Activated CD4-positive, alpha-beta T cell treated with anti-CD3 and anti-CD28 coated beads, Interleukin-2, amount 50 U/mL, for 4 hours (primary cell): ENCODE results near the gene LPAR1.
"Not testable (repeated sequence)": the region's sequence is repeated elsewhere in the genome, so short reads cannot be mapped to it uniquely, and the experiment has no call there.

Experiments used
- DNase-seq, 2 experiments: peaks; one replicate each; pipeline ENCODE4 v3.0.0-alpha.2; 2020

The LPAR1 gene, protein sequence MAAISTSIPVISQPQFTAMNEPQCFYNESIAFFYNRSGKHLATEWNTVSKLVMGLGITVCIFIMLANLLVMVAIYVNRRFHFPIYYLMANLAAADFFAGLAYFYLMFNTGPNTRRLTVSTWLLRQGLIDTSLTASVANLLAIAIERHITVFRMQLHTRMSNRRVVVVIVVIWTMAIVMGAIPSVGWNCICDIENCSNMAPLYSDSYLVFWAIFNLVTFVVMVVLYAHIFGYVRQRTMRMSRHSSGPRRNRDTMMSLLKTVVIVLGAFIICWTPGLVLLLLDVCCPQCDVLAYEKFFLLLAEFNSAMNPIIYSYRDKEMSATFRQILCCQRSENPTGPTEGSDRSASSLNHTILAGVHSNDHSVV

DNA sequence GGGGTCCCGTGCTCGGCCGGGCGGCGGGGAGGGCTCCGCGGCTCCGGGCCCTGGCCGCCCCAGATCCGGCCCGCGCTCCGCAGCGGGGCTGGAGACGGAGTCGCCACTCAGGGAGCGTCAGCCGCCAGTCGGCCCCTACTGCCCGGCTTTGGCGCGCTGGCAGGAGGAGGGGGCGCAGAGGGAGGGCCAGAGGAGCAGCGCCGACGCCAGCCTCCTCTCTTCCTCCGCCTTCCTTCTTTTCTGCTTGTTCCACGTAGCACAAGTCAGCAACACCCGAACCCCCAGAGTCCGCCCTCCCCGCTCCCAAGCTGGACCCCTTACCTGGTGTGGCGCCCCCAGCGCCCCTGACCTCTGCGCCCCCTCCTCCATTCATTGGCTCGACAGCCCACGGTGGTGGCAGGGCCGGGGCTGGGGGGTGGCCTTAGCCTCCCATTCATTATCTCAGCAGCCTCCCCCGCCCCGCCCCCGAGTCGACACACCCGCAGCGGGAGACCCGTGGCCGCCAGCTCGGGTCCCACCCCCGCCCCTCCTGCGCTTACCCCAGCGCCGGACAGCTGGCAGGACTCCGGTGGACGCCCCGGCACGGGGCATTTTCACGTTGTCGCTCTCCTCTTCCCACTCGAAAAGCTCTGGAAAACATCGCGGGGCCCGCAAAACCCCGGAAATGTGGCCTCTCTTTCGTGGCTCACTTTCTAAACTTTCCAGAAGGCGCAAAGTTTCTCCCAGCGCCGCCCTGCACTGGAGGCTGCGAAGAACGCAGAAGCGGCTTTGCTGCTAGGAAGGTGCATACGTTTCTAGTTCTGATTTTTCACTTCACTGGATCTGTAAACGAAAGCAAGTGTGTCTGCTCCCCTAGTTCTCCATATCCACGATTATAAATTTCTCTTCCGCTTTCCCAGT is at the start of gene LPAR1:
TSS of gene LPAR1 (minus strand) at position 140 of the 900 bp plus-strand sequence. CDS start 66,353 bp downstream, outside the sequence.
- no peak for DNase-seq

GRCh38 chr9:111078391-111079038 is 40.2 kb upstream of the LPAR1 start:
- DNase-seq: no peak

- no peak for DNase-seq
These were observed 38.2 kb upstream of the LPAR1 start for GRCh38 chr9:111076519-111076918.

- no peak for DNase-seq
These were observed 37.8 kb upstream of the LPAR1 start for GRCh38 chr9:111076042-111076441.

DNA sequence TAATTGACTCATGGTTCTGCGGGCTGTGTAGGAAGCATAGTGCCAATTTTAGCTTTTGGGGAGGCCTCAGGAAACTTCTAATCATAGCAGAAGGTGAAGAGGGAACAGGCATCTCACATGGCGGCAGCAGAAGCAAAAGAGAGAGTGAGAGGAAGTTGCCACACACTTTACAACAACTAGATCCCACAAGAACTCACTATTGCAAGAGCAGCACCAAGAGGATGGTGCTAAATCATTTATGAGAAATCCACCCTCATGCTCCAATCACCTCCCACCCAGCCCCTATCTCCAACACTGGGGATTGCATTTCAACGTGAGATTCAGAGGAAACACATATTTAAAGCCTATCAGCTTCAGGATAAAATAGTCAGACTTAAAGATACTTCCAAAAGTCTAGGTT is 36.1 kb upstream of the LPAR1 start:
- DNase-seq: no peak

- no peak for DNase-seq
These were observed 30.9 kb upstream of the LPAR1 start for GRCh38 chr9:111069183-111069582.

- no peak for DNase-seq
These were observed 30.5 kb upstream of the LPAR1 start for GRCh38 chr9:111068771-111069170.

GRCh38 chr9:111068383-111068730 is 30.1 kb upstream of the LPAR1 start:
- DNase-seq: no peak

GRCh38 chr9:111066468-111066867 is 28.2 kb upstream of the LPAR1 start:
- DNase-seq: no peak

- no peak for DNase-seq
These were observed 27.1 kb upstream of the LPAR1 start for GRCh38 chr9:111065414-111065813.

GRCh38 chr9:111064160-111064837 is 26.0 kb upstream of the LPAR1 start:
- no peak for DNase-seq

GRCh38 chr9:111063332-111063731 is 25.1 kb upstream of the LPAR1 start:
- DNase-seq: no peak

DNA sequence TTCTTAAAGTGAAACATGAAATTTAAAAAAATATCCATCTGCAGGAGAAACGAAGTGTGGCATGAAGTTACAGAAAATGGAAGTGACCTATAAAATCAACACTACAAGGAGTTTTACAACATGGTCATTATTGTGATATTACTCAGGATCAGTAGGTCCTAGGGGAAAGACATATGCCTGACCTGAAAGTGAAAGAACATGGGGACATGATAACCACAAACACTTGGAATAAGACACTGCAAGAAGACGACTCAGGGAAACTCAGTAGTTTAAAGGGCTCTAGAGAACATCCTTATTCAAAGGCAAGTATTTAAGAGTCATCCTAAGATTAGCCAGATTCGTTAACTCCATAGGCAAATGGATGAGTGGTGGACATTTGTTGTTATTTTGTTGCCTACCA is 19.9 kb upstream of the LPAR1 start:
- no peak for DNase-seq

DNA sequence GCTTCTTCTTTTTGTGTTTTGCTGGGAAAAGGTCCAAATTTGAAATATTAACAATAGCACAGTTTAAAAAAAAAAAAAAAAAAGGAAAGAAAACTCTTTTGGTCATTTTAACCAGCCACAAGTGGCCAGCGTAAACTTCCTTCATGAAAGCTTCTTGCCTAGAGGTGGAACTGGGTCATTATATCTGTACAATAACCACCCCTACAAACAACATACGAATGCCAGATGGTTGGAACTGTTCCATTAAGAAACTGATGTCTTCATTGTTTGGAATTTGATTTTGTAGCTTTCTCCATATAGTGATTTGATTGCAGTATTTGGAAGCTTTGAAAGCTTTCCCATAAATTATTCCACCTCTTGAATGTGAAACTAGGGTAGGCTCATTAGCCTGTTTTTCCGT is 18.3 kb upstream of the LPAR1 start:
- no peak for DNase-seq

GRCh38 chr9:111052791-111053190 is 14.5 kb upstream of the LPAR1 start:
- DNase-seq: no peak

GRCh38 chr9:111051400-111051799 is 13.1 kb upstream of the LPAR1 start:
- no peak for DNase-seq

- no peak for DNase-seq
These were observed 12.5 kb upstream of the LPAR1 start for GRCh38 chr9:111050819-111051218.

GRCh38 chr9:111047287-111047686 is 9.0 kb upstream of the LPAR1 start:
- DNase-seq: not testable (repeated sequence)

- DNase-seq: no peak
These were observed 3.6 kb upstream of the LPAR1 start for GRCh38 chr9:111041902-111042301.

- no peak for DNase-seq
These were observed 2.2 kb upstream of the LPAR1 start for GRCh38 chr9:111040494-111040893.

DNA sequence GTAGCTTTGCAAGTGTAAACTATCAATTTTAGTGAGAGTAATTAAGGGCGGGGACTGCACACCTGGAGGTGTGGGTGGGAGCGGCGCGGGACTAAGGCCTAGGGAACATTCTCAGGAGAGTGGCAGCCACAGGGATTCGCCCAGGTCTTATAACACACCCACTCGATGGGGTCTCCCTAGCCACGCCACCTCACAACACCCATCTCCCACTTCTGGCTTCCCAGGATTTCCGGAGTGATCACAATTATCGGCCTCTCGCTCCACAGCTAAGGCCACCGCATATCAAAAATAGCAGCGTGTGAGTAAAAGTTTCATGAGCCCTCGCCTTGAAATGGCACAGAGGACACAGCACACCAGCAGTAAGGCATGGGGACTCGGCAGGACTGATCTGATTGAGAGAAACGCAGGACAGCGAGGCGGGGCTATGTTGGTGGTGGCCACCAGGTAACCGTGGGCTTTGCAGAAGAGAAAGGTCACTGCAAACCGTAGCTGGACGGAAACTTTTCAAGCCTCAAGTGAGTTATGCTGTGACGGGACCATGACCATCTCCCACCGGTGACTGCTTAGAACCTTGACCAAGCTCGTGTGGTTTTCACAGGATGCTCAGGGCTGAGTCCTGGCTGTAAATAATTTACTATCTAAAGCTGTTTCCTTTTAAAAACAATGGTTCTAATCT is 1.1 kb upstream of the LPAR1 start:
- DNase-seq: no peak

GRCh38 chr9:111037708-111038330 is 451 bp downstream of the LPAR1 start:
- DNase-seq: no peak
